Stimulated activated effector memory CD8-positive, alpha-beta T cell treated with anti-CD3 and anti-CD28 coated beads, Interleukin-12 subunit alpha, Interleukin-12 subunit beta, amount 100 ng/mL, for 72 hours (primary cell): ENCODE data around the gene CDK3.

ENCODE experiments used
- ATAC-seq: fragments of 150-1000 bp; cut with Tn5 transposase; 2 replicates; pipeline ENCODE4 v1.10.0; 2021
- DNase-seq, 2 donors: peaks; one replicate each; pipeline ENCODE4 v3.0.0; 2021 to 2022; ENCODE audit warnings: low spot score in 2 of 2
- H3K27ac Mint-ChIP-seq: one replicate; pipeline ENCODE4 v1.8.0; 2022; ENCODE audit warnings: mild to moderate bottlenecking, mixed read lengths
- H3K36me3 Mint-ChIP-seq: one replicate; pipeline ENCODE4 v1.8.0; 2022; ENCODE audit warnings: mild to moderate bottlenecking, mixed read lengths
- H3K4me1 Mint-ChIP-seq: one replicate; pipeline ENCODE4 v1.8.0; 2022; ENCODE audit warnings: mixed read lengths
- H3K4me3 Mint-ChIP-seq: one replicate; pipeline ENCODE4 v1.8.0; 2022; ENCODE audit warnings: mild to moderate bottlenecking, mixed read lengths
- H3K9me3 Mint-ChIP-seq: one replicate; pipeline ENCODE4 v1.8.0; 2022; ENCODE audit warnings: mixed read lengths

Gene CDK3

DNA sequence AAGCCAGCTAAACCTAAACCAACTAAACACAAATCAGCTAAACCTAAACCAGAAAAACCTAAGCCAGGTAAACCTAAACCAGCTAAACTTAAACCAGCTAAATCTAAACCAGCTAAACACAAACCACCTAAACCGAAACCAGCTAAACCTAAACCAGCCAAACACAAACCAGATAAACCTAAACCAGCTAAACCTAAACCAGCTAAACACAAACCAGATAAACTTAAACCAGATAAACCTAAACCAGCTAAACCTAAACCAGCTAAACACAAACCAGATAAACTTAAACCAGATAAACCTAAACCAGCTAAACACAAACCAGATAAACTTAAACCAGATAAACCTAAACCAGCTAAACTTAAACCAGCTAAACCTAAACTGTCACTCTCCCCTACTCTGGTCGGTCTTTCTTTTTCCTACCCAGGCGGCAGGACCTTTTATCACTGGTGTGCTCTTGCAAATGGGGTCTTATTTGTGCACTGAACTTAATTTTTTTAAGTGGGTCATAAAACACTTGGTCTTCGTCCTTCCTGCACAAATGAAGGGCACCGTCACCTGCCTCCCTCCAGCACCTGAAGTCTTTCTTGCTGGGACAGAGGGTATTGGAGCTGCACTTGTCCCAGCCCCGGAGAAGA lies 19.3 kb downstream of the CDK3 start:
- H3K9me3 Mint-ChIP-seq = no peaks in the 10 kb centered on the region
- no peaks in the 10 kb centered on the region for H3K36me3 Mint-ChIP-seq
- no peak overlapping the region for H3K4me3 Mint-ChIP-seq
- no peak overlapping the region for H3K27ac Mint-ChIP-seq
- ATAC-seq (no peak), DNase-seq (no peak)
- H3K4me1 Mint-ChIP-seq = peaks cover 8% of the 10 kb centered on the region

DNA sequence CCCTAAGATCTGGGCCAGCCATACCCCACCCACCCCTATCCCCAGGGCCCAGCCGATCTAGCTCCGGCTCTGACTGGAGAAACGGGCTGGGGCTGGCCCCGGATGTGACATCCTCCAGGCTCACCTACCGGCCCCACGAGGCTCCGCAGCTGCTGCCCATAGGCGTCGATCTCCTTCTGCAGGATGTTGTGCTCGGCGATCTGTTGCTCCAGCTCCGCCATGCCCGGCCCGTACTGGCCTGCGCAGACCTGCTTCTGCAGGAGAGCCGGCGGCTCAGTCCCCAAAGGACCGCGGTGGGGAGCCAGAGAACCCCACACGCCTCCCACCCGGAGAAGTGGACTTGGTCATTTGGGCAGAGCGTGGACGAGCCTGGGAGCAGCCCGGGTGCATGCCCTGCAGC lies 21.6 kb downstream of the CDK3 start:
- DNase-seq (no peak), ATAC-seq (no peak)
- H3K36me3 Mint-ChIP-seq = no peaks in the 10 kb centered on the region
- no peak overlapping the region for H3K27ac Mint-ChIP-seq
- H3K4me3 Mint-ChIP-seq = no peak overlapping the region
- peaks cover 8% of the 10 kb centered on the region for H3K4me1 Mint-ChIP-seq
- H3K9me3 Mint-ChIP-seq = no peaks in the 10 kb centered on the region

DNA sequence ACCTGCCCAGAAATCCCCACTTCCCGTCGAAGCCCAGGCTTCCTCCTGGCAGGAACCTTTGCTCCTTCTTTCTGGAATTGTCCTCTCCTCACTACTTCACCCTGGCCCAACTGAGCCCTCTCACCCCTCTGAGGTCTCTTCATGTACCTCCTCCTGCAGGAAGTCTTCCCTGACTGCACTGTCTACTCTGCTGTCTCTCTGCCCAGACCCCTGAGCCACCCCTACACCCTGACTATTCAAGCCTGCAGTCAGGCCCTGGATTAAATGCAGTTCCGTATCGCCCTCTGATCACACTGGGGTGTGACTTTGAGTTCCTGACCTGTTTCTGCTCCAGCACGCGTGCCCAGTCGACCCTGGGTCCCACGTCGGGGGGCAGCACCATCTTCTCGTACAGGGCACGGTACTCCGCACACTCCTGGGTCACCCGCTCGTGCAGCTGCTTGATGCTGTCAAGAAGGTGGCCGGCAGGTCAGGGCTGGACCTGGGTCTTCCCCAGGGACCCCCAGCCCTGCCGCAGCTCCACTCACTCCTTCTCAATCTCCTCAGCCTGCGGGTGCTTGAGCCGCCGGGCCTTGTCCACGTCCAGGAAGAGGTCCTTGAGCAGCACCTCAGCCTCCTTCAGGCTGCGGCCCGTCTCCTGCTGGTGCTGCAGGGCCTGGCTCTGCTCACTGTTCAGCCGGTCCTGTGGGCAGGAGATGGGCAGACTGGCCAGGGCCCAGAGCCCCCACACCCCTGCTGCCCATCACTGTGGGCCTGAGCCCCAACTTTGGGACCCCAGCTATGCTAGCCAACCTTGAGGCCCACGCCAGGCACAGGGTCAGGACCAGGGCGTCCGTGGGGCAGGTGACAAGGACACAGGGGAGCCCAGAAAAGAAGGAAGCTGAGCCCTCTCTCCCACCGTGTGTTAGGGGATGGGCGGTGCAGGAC lies 22.6 kb downstream of the CDK3 start:
- no peaks in the 10 kb centered on the region for H3K9me3 Mint-ChIP-seq

DNA sequence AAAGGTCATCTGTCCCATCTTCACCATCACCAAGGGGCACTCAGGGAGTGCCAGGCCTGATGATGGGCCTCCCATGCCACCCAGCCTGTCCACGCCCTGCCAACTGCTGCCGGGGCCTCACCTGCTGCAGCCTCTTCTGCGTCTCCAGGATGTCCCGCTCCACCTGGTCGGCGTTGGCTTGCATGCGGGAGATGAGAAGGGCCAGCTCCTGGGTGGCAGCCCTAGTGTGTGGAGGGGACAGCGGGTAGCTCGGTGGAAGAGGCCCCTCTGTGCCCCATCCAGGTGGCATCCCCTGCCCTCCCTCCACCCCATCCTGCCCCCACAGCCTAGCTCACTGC lies 23.2 kb downstream of the CDK3 start:
- ATAC-seq (no peak), DNase-seq (no peak)
- no peak overlapping the region for H3K4me3 Mint-ChIP-seq
- no peak overlapping the region for H3K27ac Mint-ChIP-seq
- H3K4me1 Mint-ChIP-seq = peaks cover 8% of the 10 kb centered on the region
- H3K36me3 Mint-ChIP-seq = no peaks in the 10 kb centered on the region
- H3K9me3 Mint-ChIP-seq = no peaks in the 10 kb centered on the region

More for the DNA sequence above, 22.6 kb downstream of the CDK3 start:
- Mint-ChIP-seq H3K36me3 (no peaks in the 10 kb centered on the region), H3K27ac (no peak overlapping the region), H3K4me1 (peaks cover 8% of the 10 kb centered on the region), H3K4me3 (no peak overlapping the region)
- DNase-seq = no peak
- ATAC-seq = no peak

DNA sequence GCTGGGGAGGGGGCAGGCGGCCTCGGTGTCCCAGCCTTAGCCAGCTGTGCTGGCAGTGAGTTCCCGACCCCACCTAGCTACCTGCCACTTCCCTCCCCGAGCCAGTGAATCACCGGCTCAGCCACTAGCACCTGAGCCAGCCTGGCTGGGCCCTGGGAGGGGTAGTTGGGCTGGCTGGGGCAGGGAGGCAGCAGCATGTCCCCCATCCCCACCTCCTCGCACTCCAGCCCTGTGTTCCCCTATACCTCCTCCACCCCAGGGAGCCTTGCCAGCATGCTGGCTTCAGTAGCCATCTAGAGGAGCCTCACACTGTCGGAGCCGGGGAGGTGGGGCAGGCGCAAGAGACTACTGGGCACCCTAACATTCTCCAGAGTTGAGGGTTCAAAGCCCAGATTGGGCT lies 23.7 kb downstream of the CDK3 start:
- no peak for DNase-seq
- Mint-ChIP-seq H3K36me3 (no peaks in the 10 kb centered on the region), H3K4me3 (no peak overlapping the region), H3K4me1 (peaks cover 12% of the 10 kb centered on the region), H3K9me3 (no peaks in the 10 kb centered on the region), H3K27ac (no peak overlapping the region)
- ATAC-seq = no peak

DNA sequence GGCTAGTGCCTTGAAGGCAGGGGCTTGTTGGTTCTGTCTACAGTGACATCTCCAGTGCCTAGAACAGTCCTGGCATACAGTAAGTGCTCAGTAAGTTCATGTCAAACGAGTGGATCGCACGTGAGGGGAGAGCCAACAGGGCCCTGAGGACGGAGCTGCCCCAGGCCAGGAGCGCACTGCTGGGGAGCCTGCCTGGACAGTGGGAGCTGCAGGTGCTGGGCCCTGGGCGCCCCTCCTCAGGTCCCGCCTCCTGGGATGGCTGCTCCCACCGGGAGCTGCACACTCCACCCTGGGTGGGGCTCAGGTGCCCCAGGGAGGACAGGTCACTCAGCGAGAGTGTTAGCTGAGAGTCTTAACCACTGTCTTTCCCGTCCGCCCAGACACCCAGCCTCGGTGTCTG lies 24.6 kb downstream of the CDK3 start:
- Mint-ChIP-seq H3K4me3 (no peak overlapping the region), H3K27ac (no peak overlapping the region), H3K36me3 (no peaks in the 10 kb centered on the region), H3K9me3 (no peaks in the 10 kb centered on the region), H3K4me1 (peaks cover 12% of the 10 kb centered on the region)
- DNase-seq = no peak
- no peak for ATAC-seq

DNA sequence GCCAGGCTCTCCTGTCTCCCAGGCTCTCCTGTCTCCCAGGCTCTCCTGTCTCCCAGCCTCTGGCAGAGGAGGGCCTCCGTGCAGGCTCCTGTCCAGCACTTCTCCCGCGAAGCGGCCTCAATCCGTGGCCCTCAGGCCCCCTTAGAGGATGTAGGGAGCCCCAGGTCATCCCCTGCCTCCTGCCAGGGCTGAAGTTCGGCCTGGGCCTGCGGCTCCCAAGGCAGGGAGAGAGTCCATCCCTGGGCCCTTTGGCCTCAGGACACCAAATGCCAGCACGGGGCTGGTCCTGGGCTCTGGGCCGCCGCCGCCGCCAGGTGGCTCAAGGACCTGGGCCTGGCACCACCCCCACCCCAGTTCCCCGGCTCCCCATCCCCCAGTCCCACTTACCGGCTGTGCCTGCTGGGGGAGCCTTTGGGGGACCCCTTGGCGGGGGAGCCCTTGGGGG lies 26.1 kb downstream of the CDK3 start:
- no peak for DNase-seq
- no peaks in the 10 kb centered on the region for H3K36me3 Mint-ChIP-seq

DNA sequence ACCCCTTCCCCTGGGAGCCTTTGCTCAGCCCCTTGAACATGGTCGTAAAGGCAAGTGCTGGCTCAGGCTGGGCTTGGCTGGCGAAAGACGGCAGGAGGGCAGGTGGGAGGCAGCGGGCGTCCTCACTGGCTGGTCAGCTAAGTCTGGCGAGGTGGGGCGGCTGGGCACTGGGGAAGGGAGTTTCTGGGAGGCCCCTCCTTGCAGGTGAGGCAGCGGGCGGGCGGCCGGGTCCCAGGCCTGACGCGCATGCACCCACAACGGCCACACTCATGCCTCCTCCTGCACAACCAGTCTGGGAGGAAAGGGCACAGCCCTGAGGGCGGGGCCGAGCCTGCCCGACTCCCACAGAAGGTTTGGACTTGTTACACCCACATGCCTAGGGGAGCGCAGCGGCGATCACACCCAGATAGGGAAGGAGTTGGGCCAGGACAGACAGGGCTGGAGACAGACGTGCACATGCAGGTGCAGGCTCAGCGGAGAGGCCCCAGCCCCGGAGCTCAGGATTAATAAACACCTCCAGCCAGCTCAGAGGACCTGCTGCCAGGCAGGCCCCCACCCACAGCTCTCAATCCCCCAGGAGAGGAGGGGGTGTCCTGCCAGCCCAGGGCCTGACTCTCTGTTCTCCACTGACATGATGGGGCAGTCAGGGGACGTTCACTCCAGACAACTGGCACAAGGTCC lies 26.6 kb downstream of the CDK3 start, which contains the start of gene EVPL:
Gene EVPL (minus strand): TSS at position 148 of the 681 bp plus-strand sequence. CDS start 108 bp downstream, at position 40.
- Mint-ChIP-seq H3K36me3 (no peaks in the 10 kb centered on the region), H3K27ac (no peak within 1 kb of the TSS)

More for the DNA sequence above, 26.1 kb downstream of the CDK3 start:
- Mint-ChIP-seq H3K4me1 (peaks cover 11% of the 10 kb centered on the region), H3K4me3 (no peak overlapping the region), H3K27ac (no peak overlapping the region), H3K9me3 (no peaks in the 10 kb centered on the region)
- ATAC-seq = no peak

DNA sequence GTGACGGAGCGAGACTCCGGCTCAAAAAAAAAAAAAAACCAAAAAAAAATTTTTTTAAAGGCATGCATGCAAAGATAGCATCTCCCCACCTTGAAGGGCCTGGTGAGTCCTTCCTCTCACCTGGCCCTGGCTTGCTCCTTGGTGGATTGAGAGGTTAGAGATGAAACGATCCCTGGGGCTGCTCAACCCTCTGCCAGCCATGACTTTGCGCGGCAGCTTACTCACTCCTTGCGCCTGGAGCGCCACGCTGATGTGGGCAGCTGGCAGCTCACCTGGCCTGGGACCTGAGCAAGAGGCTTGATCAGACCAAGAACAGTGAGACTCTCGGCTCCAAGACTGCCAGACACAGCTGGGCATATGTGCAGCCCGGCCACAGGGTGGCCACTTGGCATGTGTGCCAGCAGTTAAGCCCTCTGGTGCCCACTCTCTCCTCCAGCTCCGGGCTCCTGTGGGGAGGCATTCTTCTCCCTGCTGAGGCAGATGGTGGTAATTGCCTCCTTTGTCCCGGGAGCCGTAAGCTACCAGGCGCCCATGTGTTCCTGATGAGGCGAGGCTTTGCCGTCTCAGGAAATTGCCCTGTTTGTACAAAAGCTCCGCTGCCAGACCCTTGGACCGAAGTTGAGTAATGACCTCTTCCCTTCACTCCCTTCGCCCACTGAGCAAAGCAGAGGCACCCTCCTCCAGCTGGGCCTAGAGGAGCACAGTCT lies 31.6 kb downstream of the CDK3 start:
- DNase-seq (no peak), ATAC-seq (no peak)
- Mint-ChIP-seq H3K9me3 (no peaks in the 10 kb centered on the region), H3K36me3 (peaks cover 6% of the 10 kb centered on the region), H3K27ac (no peak overlapping the region), H3K4me3 (no peak overlapping the region), H3K4me1 (peaks cover 11% of the 10 kb centered on the region)

More for the DNA sequence above, 26.6 kb downstream of the CDK3 start, which contains the start of gene EVPL:
- Mint-ChIP-seq H3K4me1 (peaks cover 11% of the 10 kb centered on the region), H3K9me3 (no peaks in the 10 kb centered on the region), H3K4me3 (no peak within 1 kb of the TSS)
- DNase-seq = no peak
- ATAC-seq = no peak

DNA sequence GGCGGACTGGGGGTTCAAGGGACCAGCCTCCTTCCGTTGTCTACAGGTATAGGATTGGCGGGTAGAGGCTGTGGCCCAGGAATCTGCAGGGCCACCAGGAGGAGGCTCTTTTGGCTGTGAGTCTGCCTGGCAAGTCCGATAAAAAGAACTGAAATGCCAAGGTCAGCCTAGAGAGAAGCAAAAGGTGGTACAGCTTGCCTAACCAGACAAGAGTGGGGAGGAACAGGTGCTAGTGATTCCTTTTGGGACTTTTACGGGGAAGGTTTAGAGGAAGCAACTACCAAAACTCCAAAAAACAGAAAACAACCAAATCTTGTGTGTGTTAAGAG lies 32.1 kb downstream of the CDK3 start:
- no peak overlapping the region for H3K4me3 Mint-ChIP-seq
- H3K4me1 Mint-ChIP-seq = peaks cover 11% of the 10 kb centered on the region
- no peak for DNase-seq
- no peaks in the 10 kb centered on the region for H3K9me3 Mint-ChIP-seq
- H3K27ac Mint-ChIP-seq = no peak overlapping the region
- no peak for ATAC-seq
- peaks cover 12% of the 10 kb centered on the region for H3K36me3 Mint-ChIP-seq

DNA sequence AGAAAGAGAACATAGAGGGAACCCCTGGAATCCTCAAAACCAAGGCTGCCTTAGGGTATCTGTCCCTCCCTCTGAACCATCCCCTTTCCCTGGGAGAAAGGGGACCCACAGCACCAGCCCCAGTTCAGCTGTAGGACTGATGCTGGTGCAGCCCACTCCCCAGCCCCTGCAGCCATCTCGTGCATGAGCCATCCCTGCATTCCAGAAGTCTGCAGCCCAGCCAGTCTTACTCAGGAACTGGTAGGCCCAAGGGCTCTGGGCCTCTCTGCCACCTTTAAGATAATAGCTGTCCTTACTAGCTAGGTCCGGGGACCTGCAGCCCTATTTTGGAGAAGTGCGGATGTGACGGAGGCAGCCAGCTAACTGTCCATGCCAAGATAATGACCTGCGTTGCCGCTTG lies 32.5 kb downstream of the CDK3 start:
- no peak for ATAC-seq
- Mint-ChIP-seq H3K9me3 (no peaks in the 10 kb centered on the region), H3K36me3 (peaks cover 16% of the 10 kb centered on the region), H3K27ac (no peak overlapping the region), H3K4me1 (peaks cover 11% of the 10 kb centered on the region), H3K4me3 (no peak overlapping the region)
- DNase-seq = no peak

DNA sequence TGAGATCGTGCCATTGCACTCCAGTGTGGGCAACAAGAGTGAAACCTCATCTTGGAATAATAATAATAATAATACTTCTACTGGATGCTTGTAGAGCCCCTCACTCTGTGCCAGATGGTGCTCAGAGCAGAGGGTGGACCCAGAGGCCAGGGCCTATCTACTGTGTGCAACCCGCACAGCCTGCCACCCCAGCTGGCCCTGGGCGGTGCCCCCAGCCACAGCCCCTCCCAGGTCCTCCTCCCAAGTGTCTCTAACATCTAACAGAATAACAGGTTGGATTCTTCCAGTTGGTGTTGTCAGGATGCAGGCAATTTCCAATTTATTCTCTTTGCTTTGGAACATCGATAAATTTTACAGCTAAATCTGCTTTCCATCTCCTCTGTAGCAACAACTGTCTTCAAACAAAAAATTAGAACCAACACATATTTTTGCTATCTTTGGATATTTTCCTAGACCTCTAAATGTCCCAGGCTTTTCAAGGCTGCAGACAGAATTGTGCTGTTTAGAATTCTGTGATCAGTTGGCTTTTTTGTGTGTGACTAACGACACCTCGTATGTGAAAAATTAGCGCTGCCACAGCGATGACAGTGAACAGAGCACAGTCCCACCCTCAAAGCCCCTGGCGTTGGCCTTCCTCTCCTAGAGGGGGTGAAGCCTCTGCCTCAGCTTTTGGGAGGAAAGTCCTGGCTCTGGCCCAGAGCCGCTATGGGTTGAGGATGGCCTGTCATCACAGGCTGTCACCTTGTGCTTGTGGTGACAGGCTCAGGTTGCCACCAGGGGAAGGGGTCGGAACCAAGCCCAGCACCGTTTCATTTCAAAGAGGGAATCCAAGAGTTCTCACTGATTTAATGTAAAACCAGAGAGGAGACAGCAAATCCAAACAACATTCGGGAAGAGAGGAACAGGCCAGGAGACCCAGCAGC lies 34.0 kb downstream of the CDK3 start:
- H3K27ac Mint-ChIP-seq = peak overlapping the region; percentile 68
- peaks cover 31% of the 10 kb centered on the region for H3K36me3 Mint-ChIP-seq
- H3K4me1 Mint-ChIP-seq = peaks cover 4% of the 10 kb centered on the region
- H3K4me3 Mint-ChIP-seq = no peak overlapping the region
- no peak for DNase-seq
- H3K9me3 Mint-ChIP-seq = no peaks in the 10 kb centered on the region
- ATAC-seq = peak; percentile 33

DNA sequence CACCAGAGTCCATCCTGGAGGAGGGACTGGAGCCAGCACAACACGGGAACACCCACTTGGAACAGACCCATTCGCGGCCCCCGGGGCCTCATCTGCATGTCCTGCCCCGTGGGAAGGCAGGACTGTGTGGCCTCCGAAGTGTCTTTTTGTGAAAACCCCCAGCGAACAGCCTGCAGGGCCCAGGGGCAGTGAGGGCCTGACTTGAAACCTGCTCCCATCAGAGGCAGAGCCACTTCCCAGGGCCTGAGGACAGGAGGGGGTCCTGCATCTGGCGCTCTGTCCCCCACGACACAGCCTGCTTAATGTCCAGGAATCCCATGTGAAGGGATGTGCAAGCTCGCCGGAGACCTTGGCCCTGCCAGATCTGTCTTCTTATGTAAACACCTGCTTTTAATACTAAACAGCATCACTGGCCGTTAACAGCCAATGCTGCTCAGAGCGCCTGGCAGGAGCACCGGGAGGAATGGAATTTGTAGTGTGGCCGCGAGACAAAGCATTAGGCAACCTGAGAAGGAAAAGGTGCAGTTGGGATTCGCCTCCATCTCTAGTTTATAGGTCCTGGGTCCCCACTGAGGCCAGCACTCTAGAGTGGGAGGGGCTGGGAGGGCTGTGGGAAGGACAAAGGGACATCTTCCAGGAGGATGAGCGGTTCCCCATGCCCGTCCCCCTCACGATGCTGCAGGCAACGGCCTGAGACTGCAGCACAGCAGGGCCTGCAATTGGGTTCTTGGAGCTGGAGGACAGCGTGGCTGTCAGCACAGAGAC lies 36.0 kb downstream of the CDK3 start:
- Mint-ChIP-seq H3K4me3 (no peak overlapping the region), H3K4me1 (no peaks in the 10 kb centered on the region), H3K9me3 (no peaks in the 10 kb centered on the region), H3K36me3 (peaks cover 49% of the 10 kb centered on the region), H3K27ac (no peak overlapping the region)
- ATAC-seq (no peak), DNase-seq (no peak)

DNA sequence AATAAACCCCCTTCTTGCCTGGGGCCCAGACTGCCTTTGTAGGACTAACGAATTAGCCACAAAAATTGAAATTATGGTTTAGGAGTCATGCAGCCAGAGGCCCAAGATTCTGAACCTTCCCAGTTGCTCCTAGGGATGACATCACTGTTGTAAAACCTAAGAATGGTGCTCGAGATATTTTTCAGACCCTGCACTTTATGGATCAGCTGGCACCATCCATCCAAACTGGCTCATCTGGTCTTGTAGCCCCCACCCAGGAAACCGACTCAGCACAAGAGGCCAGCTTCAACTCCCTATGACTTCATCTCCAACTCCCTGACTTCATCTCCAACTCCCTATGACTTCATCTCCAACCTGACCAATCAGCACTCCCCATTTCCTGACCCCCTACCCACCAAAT lies 37.4 kb downstream of the CDK3 start:
- Mint-ChIP-seq H3K36me3 (peaks cover 62% of the 10 kb centered on the region), H3K4me3 (no peak overlapping the region), H3K4me1 (no peaks in the 10 kb centered on the region), H3K9me3 (no peaks in the 10 kb centered on the region), H3K27ac (peak overlapping the region; percentile 7)
- ATAC-seq (no peak), DNase-seq (no peak)
